ENCODE measurements around the gene DNTT.

Gene DNTT

GRCh38 chr10:96304230-96304629 lies at the start of gene DNTT:
TSS of gene DNTT (plus strand) at chr10:96304434. CDS start at chr10:96304498, 64 bp downstream.
- DNase-seq (ENCODE audit: low spot score) = no peak

- DNase-seq (ENCODE audit: low spot score) = no peak
These were observed 49.3 kb upstream of the DNTT start for GRCh38 chr10:96254976-96255375.

GRCh38 chr10:96255549-96256333 lies 48.5 kb upstream of the DNTT start:
- DNase-seq (ENCODE audit: low spot score) = no peak

- no peak for DNase-seq (ENCODE audit: low spot score)
These were observed 46.3 kb upstream of the DNTT start for GRCh38 chr10:96257944-96258343.

- no peak for DNase-seq (ENCODE audit: low spot score)
These were observed 45.1 kb upstream of the DNTT start for GRCh38 chr10:96259150-96259549.

GRCh38 chr10:96260014-96260413 lies 44.2 kb upstream of the DNTT start:
- no peak for DNase-seq (ENCODE audit: low spot score)

- no peak for DNase-seq (ENCODE audit: low spot score)
These were observed 43.1 kb upstream of the DNTT start for GRCh38 chr10:96261132-96261531.

GRCh38 chr10:96261930-96262329 lies 42.3 kb upstream of the DNTT start:
- DNase-seq (ENCODE audit: low spot score) = no peak

GRCh38 chr10:96263176-96263575 lies 41.1 kb upstream of the DNTT start:
- no peak for DNase-seq (ENCODE audit: low spot score)

- DNase-seq (ENCODE audit: low spot score) = no peak
These were observed 40.6 kb upstream of the DNTT start for GRCh38 chr10:96263669-96264068.

- no peak for DNase-seq (ENCODE audit: low spot score)
These were observed 39.3 kb upstream of the DNTT start for GRCh38 chr10:96264938-96265337.

GRCh38 chr10:96266118-96266770 lies 38.0 kb upstream of the DNTT start:
- no peak for DNase-seq (ENCODE audit: low spot score)

- no peak for DNase-seq (ENCODE audit: low spot score)
These were observed 37.0 kb upstream of the DNTT start for GRCh38 chr10:96267234-96267705.

GRCh38 chr10:96268341-96268909 lies 35.8 kb upstream of the DNTT start:
- no peak for DNase-seq (ENCODE audit: low spot score)

GRCh38 chr10:96269438-96270300 lies 34.6 kb upstream of the DNTT start:
- DNase-seq (ENCODE audit: low spot score) = no peak

- no peak for DNase-seq (ENCODE audit: low spot score)
These were observed 33.7 kb upstream of the DNTT start for GRCh38 chr10:96270571-96270970.

GRCh38 chr10:96271016-96271815 lies 33.0 kb upstream of the DNTT start, which contains the start of gene BLNK:
TSS of gene BLNK (minus strand) at chr10:96271569. CDS start at chr10:96271398, 171 bp downstream.
- no peak for DNase-seq (ENCODE audit: low spot score)

- DNase-seq (ENCODE audit: low spot score) = no peak
These were observed 31.6 kb upstream of the DNTT start for GRCh38 chr10:96272316-96273280.

GRCh38 chr10:96275685-96276418 lies 28.4 kb upstream of the DNTT start:
- no peak for DNase-seq (ENCODE audit: low spot score)

Data from LoVo (cell line).